Epithelial cell of esophagus (primary cell): ENCODE measurements around the gene LYST.
A peak's percentile ranks its signal among the peaks of the same experiment; 100 is the strongest.

ENCODE experiments used
- DNase-seq: peaks from one replicate; pipeline ENCODE4 v3.0.0; 2010; ENCODE audit warnings: low read depth
- H3K4me3 ChIP-seq: 2 replicates; pipeline ENCODE4 v1.5.1; 2011; ENCODE audit warnings: mild to moderate bottlenecking, low read length, control low read depth
- CTCF ChIP-seq: IDR thresholded peaks from 2 replicates; pipeline ENCODE4 v1.5.1; 2011; ENCODE audit warnings: low read depth, mild to moderate bottlenecking, low read length, control low read depth, inconsistent platforms; ENCODE audit not compliant: insufficient read depth; ENCODE audit errors: missing control alignments

Gene LYST

GRCh38 chr1:235885655-235886262 is 19.1 kb upstream of the LYST start:
- no peak for TF ChIP-seq CTCF
- no peak for DNase-seq
- no peak overlapping the region for H3K4me3 ChIP-seq

- H3K4me3 ChIP-seq, result no peak overlapping the region
- no peak for TF ChIP-seq CTCF
- DNase-seq, result peak; percentile 68
Measured at GRCh38 chr1:235883261-235883927, 16.7 kb upstream of the LYST start.

- H3K4me3 ChIP-seq, result no peak overlapping the region
- no peak for TF ChIP-seq CTCF
- no peak for DNase-seq
Measured at GRCh38 chr1:235882816-235883215, 16.1 kb upstream of the LYST start.

GRCh38 chr1:235881930-235882700 is 15.4 kb upstream of the LYST start:
- no peak for DNase-seq
- TF ChIP-seq CTCF, result no peak
- H3K4me3 ChIP-seq, result no peak overlapping the region

- H3K4me3 ChIP-seq, result no peak overlapping the region
- no peak for TF ChIP-seq CTCF
- no peak for DNase-seq
Measured at GRCh38 chr1:235878082-235878811, 11.5 kb upstream of the LYST start.

GRCh38 chr1:235876402-235876841 is 9.7 kb upstream of the LYST start:
- H3K4me3 ChIP-seq, result no peak overlapping the region
- TF ChIP-seq CTCF, result no peak
- no peak for DNase-seq
